Lung (tissue), 12 donors: ENCODE measurements around the gene GRID2. TPM values are rescaled to one million over a fixed set of nuclear protein-coding genes. Genes with fewer than 3 reads are reported as not detected.

Source experiments
- ATAC-seq: fragments of 200-7000 bp; cut with Tn5 transposase; one replicate; pipeline ENCODE4 v1.9.1; 2020; ENCODE audit warnings: moderate number of reproducible peaks; ENCODE audit not compliant: insufficient read depth, low FRiP score
- DNase-seq, 3 donors: peaks; one replicate each; pipeline ENCODE4 v3.0.0-alpha.2; 2013 to 2017
- H3K27ac ChIP-seq, 2 donors: one replicate each; pipeline ENCODE4 v1.5.1; 2013; ENCODE audit warnings: mild to moderate bottlenecking in 2 of 2, moderate library complexity in 2 of 2, control low read depth in 1 of 2, inconsistent platforms in 1 of 2, low read depth in 1 of 2, low read length in 1 of 2
- H3K27me3 ChIP-seq, 3 donors: one replicate each; pipeline ENCODE4 v1.5.1; 2013; ENCODE audit warnings: low read length in 2 of 3; ENCODE audit not compliant: control insufficient read depth in 3 of 3, insufficient read depth in 3 of 3
- H3K36me3 ChIP-seq, 4 donors: one replicate each; pipeline ENCODE4 v1.5.1; 2013; ENCODE audit warnings: low read length in 4 of 4, mild to moderate bottlenecking in 1 of 4, moderate library complexity in 1 of 4; ENCODE audit not compliant: control insufficient read depth in 4 of 4, insufficient read depth in 4 of 4
- H3K4me1 ChIP-seq, 5 donors: one replicate each; pipeline ENCODE4 v1.5.1; 2013; ENCODE audit warnings: low read length in 5 of 5, mild to moderate bottlenecking in 2 of 5, moderate library complexity in 1 of 5; ENCODE audit not compliant: control insufficient read depth in 5 of 5, insufficient read depth in 5 of 5
- H3K4me3 ChIP-seq: one replicate; pipeline ENCODE4 v1.5.1; 2013; ENCODE audit warnings: mild to moderate bottlenecking, control low read depth, moderate library complexity
- H3K9ac ChIP-seq, 2 donors: one replicate each; pipeline ENCODE4 v1.5.1; 2013; ENCODE audit warnings: low read length in 2 of 2, control low read depth in 1 of 2; ENCODE audit not compliant: insufficient read depth in 1 of 2
- H3K9me3 ChIP-seq, 4 donors: one replicate each; pipeline ENCODE4 v1.5.1; 2013; ENCODE audit warnings: low read length in 3 of 4, mild to moderate bottlenecking in 1 of 4, moderate library complexity in 1 of 4; ENCODE audit not compliant: control insufficient read depth in 4 of 4, insufficient read depth in 3 of 4
- CTCF ChIP-seq: IDR thresholded peaks from 2 replicates; pipeline ENCODE4 v1.5.1; 2012; ENCODE audit warnings: mild to moderate bottlenecking; ENCODE audit errors: control extremely low read depth, extremely low read depth
- WGBS, 2 donors: extraction: QIAGEN DNeasy Blood & Tissue Kit; methylation state at CpG; one replicate each; pipeline ENCODE4 v1.1.7; 2013; 5-methylcytosine and 5-hydroxymethylcytosine counted together
- polyA plus RNA-seq, 2 donors: library from polyadenylated mRNA; stranded (reverse); fragments of 200-250 nt; gene quantifications; one replicate each; pipeline ENCODE4 v1.2.1, GENCODE V29; 2013
- total RNA-seq, 2 donors: library from RNA; depleted of rRNA in 1 of 2; stranded (reverse); fragments of >200 nt in 1 of 2; gene quantifications; one replicate each; pipeline ENCODE4 v1.2.1, GENCODE V29; 2014 to 2021
- donor health status: control.
- donor health status: control.
- donor health status: Bipolar disorder and iron deficiency.
- donor health status: healthy.
- donor health status: DM: yes; HTN: yes; CAD: no.

The GRID2 gene
- total and polyA plus RNA-seq, 4 donors, result 0.09 to 1.3 TPM; not detected in 2

- ATAC-seq (no peak), DNase-seq (no peak)
- Histone ChIP-seq H3K36me3 (no peaks in the 10 kb centered on the region), H3K4me1 (peaks cover 0 to 4% (median 0%) of the 10 kb centered on the region in 5 donors), H3K27me3 (no peaks in the 10 kb centered on the region), H3K9me3 (no peaks in the 10 kb centered on the region), H3K9ac (no peak overlapping the region), H3K27ac (no peak overlapping the region), H3K4me3 (no peak overlapping the region)
- WGBS, 2 donors, result 49 to 75% methylated on average over 6 of the region's 6 CpGs
- no peak for TF ChIP-seq CTCF
Observed at GRCh38 chr4:92636038-92636806, 332.5 kb downstream of the GRID2 start.

GRCh38 chr4:92641409-92641808 lies 337.6 kb downstream of the GRID2 start:
- Histone ChIP-seq H3K36me3 (no peaks in the 10 kb centered on the region), H3K27ac (no peak overlapping the region), H3K4me3 (no peak overlapping the region), H3K27me3 (no peaks in the 10 kb centered on the region), H3K9ac (no peak overlapping the region), H3K4me1 (peaks cover 0 to 1% (median 0%) of the 10 kb centered on the region in 5 donors), H3K9me3 (no peaks in the 10 kb centered on the region)
- ATAC-seq (no peak), DNase-seq (no peak)
- TF ChIP-seq CTCF, result no peak
- 88 to 94% methylated on average over 3 of the region's 3 CpGs for WGBS, 2 donors

GRCh38 chr4:92646826-92647225 lies 343.1 kb downstream of the GRID2 start:
- DNase-seq (peak in 1 of 3 donors; percentile 2), ATAC-seq (no peak)
- 73 to 81% methylated on average over 2 of the region's 2 CpGs for WGBS, 2 donors
- no peak for TF ChIP-seq CTCF
- Histone ChIP-seq H3K9ac (no peak overlapping the region), H3K27me3 (no peaks in the 10 kb centered on the region), H3K9me3 (peaks cover 0 to 2% (median 0%) of the 10 kb centered on the region in 4 donors), H3K27ac (no peak overlapping the region), H3K4me3 (no peak overlapping the region), H3K4me1 (no peaks in the 10 kb centered on the region), H3K36me3 (no peaks in the 10 kb centered on the region)
